Esophagus muscularis mucosa (tissue), 4 donors: ENCODE measurements around the gene CNTNAP4. TPM values are rescaled to one million over a fixed set of nuclear protein-coding genes. Genes with fewer than 3 reads are reported as not detected.

Experiments
- DNase-seq: peaks from one replicate; pipeline ENCODE4 v3.0.0-alpha.2; 2017; ENCODE audit errors: extremely low spot score
- H3K27ac ChIP-seq, 4 donors: fragments of 200-600 bp; sonication (generic); replicated peaks in 1 of 4; 1 replicate in 3 of 4; 2 replicates in 1 of 4; pipeline ENCODE4 v1.5.1; 2016 to 2019; ENCODE audit warnings: mild to moderate bottlenecking in 1 of 4
- H3K27me3 ChIP-seq, 4 donors: fragments of 200-600 bp; sonication (generic); one replicate each; pipeline versions ENCODE4 v1.5.1 to v1.6.0; 2016 to 2019
- H3K36me3 ChIP-seq, 4 donors: fragments of 200-600 bp; sonication (generic); one replicate each; pipeline ENCODE4 v1.5.1; 2016 to 2019
- H3K4me1 ChIP-seq, 4 donors: fragments of 200-600 bp; sonication (generic); one replicate each; pipeline ENCODE4 v1.5.1; 2016 to 2019
- H3K4me3 ChIP-seq, 4 donors: fragments of 200-600 bp; sonication (generic); 1 replicate in 2 of 4; 2 replicates in 2 of 4; pipeline ENCODE4 v1.5.1; 2016 to 2019; ENCODE audit warnings: mild to moderate bottlenecking in 4 of 4, moderate library complexity in 1 of 4
- H3K9me3 ChIP-seq, 4 donors: fragments of 200-600 bp; sonication (generic); 1 replicate in 3 of 4; 2 replicates in 1 of 4; pipeline ENCODE4 v1.5.1; 2016 to 2019
- CTCF ChIP-seq, 3 experiments: fragments of 200-600 bp in 2 of 3; fragments of 450-650 bp in 1 of 3; sonication (generic) in 2 of 3; IDR thresholded peaks; one replicate each; pipeline ENCODE4 v1.5.1; 2017 to 2019; ENCODE audit warnings: antibody characterized with exemption in 3 of 3, mild to moderate bottlenecking in 2 of 3, moderate library complexity in 1 of 3
- EP300 ChIP-seq: sonication (generic); formaldehyde crosslinking; IDR thresholded peaks from one replicate; pipeline ENCODE4 v1.6.1; 2017; ENCODE audit warnings: antibody characterized with exemption
- POLR2A ChIP-seq: fragments of 450-650 bp; IDR thresholded peaks from one replicate; pipeline ENCODE4 v1.6.1; 2017; ENCODE audit warnings: antibody characterized with exemption, moderate library complexity, mild to moderate bottlenecking, low read depth
- POLR2AphosphoS5 ChIP-seq, 2 donors: sonication (generic); formaldehyde crosslinking; IDR thresholded peaks; one replicate each; pipeline ENCODE4 v1.6.1; 2017; ENCODE audit warnings: antibody characterized with exemption in 2 of 2
- WGBS: methylation state at CpG from one replicate; pipeline ENCODE4 v1.1.5; 2018; 5-methylcytosine and 5-hydroxymethylcytosine counted together
- intact Hi-C: fragments of 100-400 bp; cut with DNase I; formaldehyde crosslinking; loops from one replicate; pipeline ENCODE4 v1.15.1; 2023
- total RNA-seq, 4 donors: library from RNA; depleted of rRNA; stranded (reverse); fragments of >200 nt; gene quantifications; one replicate each; pipeline versions ENCODE4 v1.1.0 to v1.2.1, GENCODE V29; 2016

The CNTNAP4 gene
- total RNA-seq, 4 donors from 2014 or later = 0.80 to 2.1 (median 1.6) TPM

- WGBS = 63% methylated on average over 4 of the region's 4 CpGs
- Histone ChIP-seq H3K36me3 (no peaks in the 10 kb centered on the region), H3K27me3 (no peaks in the 10 kb centered on the region), H3K9me3 (no peaks in the 10 kb centered on the region), H3K4me1 (no peaks in the 10 kb centered on the region), H3K27ac (no peak overlapping the region), H3K4me3 (no peak overlapping the region)
- no peak for DNase-seq
- TF ChIP-seq POLR2AphosphoS5 (IDR thresholded peaks at IDR 0.05) (no peak), CTCF (IDR thresholded peaks at IDR 0.05) (no peak), EP300 (no peak), POLR2A (no peak)
- intact Hi-C loops = no loop called here
Observed at GRCh38 chr16:76478105-76478504, 200.9 kb downstream of the CNTNAP4 start.

GRCh38 chr16:76483307-76483909 lies 206.2 kb downstream of the CNTNAP4 start:
- Histone ChIP-seq H3K4me3 (no peak overlapping the region), H3K4me1 (no peaks in the 10 kb centered on the region)

GRCh38 chr16:76484020-76484419 lies 206.8 kb downstream of the CNTNAP4 start:
- intact Hi-C loops = no loop called here
- no peak for DNase-seq
- H3K27me3 ChIP-seq = no peaks in the 10 kb centered on the region
- no peaks in the 10 kb centered on the region for H3K4me1 ChIP-seq
- no peaks in the 10 kb centered on the region for H3K9me3 ChIP-seq
- H3K27ac ChIP-seq = no peak overlapping the region
- WGBS = 56% methylated on average over 1 of the region's 1 CpG
- TF ChIP-seq EP300 (no peak), CTCF (IDR thresholded peaks at IDR 0.05) (no peak), POLR2AphosphoS5 (IDR thresholded peaks at IDR 0.05) (no peak), POLR2A (no peak)
- H3K4me3 ChIP-seq = no peak overlapping the region
- H3K36me3 ChIP-seq = no peaks in the 10 kb centered on the region

More at GRCh38 chr16:76483307-76483909, 206.2 kb downstream of the CNTNAP4 start:
- no peak for TF ChIP-seq POLR2AphosphoS5 (IDR thresholded peaks at IDR 0.05)
- TF ChIP-seq CTCF (IDR thresholded peaks at IDR 0.05) = no peak
- no peak for TF ChIP-seq EP300
- TF ChIP-seq POLR2A = no peak
- H3K27me3 ChIP-seq = no peaks in the 10 kb centered on the region
- no peaks in the 10 kb centered on the region for H3K9me3 ChIP-seq
- no peaks in the 10 kb centered on the region for H3K36me3 ChIP-seq
- no peak overlapping the region for H3K27ac ChIP-seq
- intact Hi-C loops = no loop called here
- WGBS = 81% methylated on average over 8 of the region's 8 CpGs
- no peak for DNase-seq

GRCh38 chr16:76486740-76487139 lies 209.5 kb downstream of the CNTNAP4 start:
- H3K27me3 ChIP-seq = no peaks in the 10 kb centered on the region
- H3K36me3 ChIP-seq = no peaks in the 10 kb centered on the region
- DNase-seq = no peak
- H3K9me3 ChIP-seq = no peaks in the 10 kb centered on the region
- intact Hi-C loops = no loop called here
- no peak for TF ChIP-seq EP300
- no peak for TF ChIP-seq POLR2AphosphoS5 (IDR thresholded peaks at IDR 0.05)
- no peak for TF ChIP-seq CTCF (IDR thresholded peaks at IDR 0.05)
- H3K4me3 ChIP-seq = no peak overlapping the region
- WGBS = 85% methylated on average over 1 of the region's 1 CpG
- no peak overlapping the region for H3K27ac ChIP-seq
- H3K4me1 ChIP-seq = no peaks in the 10 kb centered on the region
